Natural killer cell treated with Interleukin-12 subunit alpha and Interleukin-12 subunit beta and Interleukin-15 and Interleukin-18, amount 100 ng/mL, for 72 hours (primary cell): Measurements from ENCODE around the gene MKKS. TPM values are rescaled to one million over a fixed set of nuclear protein-coding genes. Genes with fewer than 3 reads are reported as not detected.

Experiments
- ATAC-seq, 2 donors: fragments of 150-1000 bp; cut with Tn5 transposase in 1 of 2; sonication (Bioruptor Pico), chemical (Tn5 transposase) in 1 of 2; 2 replicates each; pipeline ENCODE4 v1.10.0; 2021
- DNase-seq: peaks from one replicate; pipeline ENCODE4 v3.0.0; 2022; ENCODE audit warnings: low spot score
- H3K27ac Mint-ChIP-seq, 2 donors: 1 replicate in 1 of 2; 2 replicates in 1 of 2; pipeline ENCODE4 v1.8.0; 2022; ENCODE audit warnings: mixed read lengths in 2 of 2, mild to moderate bottlenecking in 1 of 2, moderate library complexity in 1 of 2
- H3K27me3 Mint-ChIP-seq, 2 donors: 1 replicate in 1 of 2; 2 replicates in 1 of 2; pipeline ENCODE4 v1.8.0; 2022; ENCODE audit warnings: mixed read lengths in 2 of 2
- H3K36me3 Mint-ChIP-seq: one replicate; pipeline ENCODE4 v1.8.0; 2022; ENCODE audit warnings: mixed read lengths
- H3K4me1 Mint-ChIP-seq, 2 donors: 1 replicate in 1 of 2; 2 replicates in 1 of 2; pipeline ENCODE4 v1.8.0; 2022; ENCODE audit warnings: low read depth in 2 of 2, mixed read lengths in 2 of 2, mild to moderate bottlenecking in 1 of 2
- H3K4me3 Mint-ChIP-seq: one replicate; pipeline ENCODE4 v1.8.0; 2022; ENCODE audit warnings: mixed read lengths
- H3K9me3 Mint-ChIP-seq: 2 replicates; pipeline ENCODE4 v1.8.0; 2022; ENCODE audit warnings: mixed read lengths
- total RNA-seq, 2 donors: library from RNA; stranded (reverse); gene quantifications; one replicate each; pipeline ENCODE4 v1.2.3, GENCODE V29; 2022

The MKKS gene
- total RNA-seq, 2 donors from 2014 or later, result 5.6 to 5.7 TPM

DNA sequence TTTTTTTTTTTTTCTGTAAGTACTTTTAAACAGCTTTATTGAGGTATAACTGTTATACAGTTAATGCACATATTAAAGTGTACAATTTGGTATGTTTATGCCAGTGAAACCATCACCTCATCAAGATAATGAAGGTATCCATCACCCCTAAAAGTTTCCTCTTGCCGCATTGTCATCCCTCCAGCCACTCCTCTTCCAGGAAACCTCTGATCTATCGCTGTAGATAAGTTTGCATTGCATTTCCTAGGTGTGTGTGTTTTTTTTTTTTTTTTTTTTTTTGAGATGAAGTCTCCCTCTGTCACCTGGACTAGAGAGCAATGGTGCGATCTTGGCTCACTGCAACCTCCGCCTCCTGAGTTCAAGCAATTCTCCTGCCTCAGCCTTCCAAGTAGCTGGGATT lies 4.2 kb upstream of the MKKS start:
- no peak overlapping the region for H3K27ac Mint-ChIP-seq
- DNase-seq (no peak), ATAC-seq (no peak)
- H3K9me3 Mint-ChIP-seq, result no peaks in the 10 kb centered on the region
- no peaks in the 10 kb centered on the region for H3K36me3 Mint-ChIP-seq
- no peaks in the 10 kb centered on the region for H3K27me3 Mint-ChIP-seq
- H3K4me1 Mint-ChIP-seq, result peaks cover 7 to 19% of the 10 kb centered on the region in 2 donors
- no peak overlapping the region for H3K4me3 Mint-ChIP-seq

DNA sequence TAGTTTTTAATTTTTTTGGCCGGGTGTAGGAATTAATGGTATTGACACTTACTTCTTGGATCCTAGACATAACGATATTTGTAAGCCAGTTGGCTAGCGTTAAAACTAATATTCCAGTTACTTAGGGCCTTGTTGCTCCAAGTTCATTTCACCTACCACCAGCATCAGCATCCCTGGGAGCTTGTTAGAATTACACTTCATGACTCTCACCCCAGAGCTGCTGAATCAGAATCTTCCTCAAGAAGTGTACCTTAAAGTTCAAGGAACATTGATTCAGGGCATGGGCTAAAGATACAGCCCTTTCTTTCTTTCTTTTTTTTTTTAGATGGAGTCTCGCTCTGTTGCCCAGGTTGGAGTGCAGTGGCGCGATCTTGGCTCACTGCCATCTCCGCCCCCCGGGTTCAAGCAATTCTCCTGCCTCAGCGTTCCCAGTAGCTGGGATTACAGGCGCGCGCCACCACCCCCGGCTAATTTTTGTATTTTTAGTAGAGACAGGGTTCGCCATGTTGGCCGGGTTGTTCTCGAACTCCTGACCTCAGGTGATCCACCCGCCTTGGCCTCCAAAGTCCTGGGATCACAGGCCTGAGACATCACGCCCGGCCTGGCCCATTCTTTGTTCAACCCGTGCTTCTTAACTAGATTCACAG lies 2.2 kb upstream of the MKKS start:
- ATAC-seq (no peak), DNase-seq (no peak)
- Mint-ChIP-seq H3K27me3 (no peaks in the 10 kb centered on the region), H3K4me1 (peaks cover 14 to 31% of the 10 kb centered on the region in 2 donors), H3K27ac (peak overlapping the region; percentile 87 to 97), H3K4me3 (peak overlapping the region; percentile 89), H3K36me3 (no peaks in the 10 kb centered on the region), H3K9me3 (no peaks in the 10 kb centered on the region)

DNA sequence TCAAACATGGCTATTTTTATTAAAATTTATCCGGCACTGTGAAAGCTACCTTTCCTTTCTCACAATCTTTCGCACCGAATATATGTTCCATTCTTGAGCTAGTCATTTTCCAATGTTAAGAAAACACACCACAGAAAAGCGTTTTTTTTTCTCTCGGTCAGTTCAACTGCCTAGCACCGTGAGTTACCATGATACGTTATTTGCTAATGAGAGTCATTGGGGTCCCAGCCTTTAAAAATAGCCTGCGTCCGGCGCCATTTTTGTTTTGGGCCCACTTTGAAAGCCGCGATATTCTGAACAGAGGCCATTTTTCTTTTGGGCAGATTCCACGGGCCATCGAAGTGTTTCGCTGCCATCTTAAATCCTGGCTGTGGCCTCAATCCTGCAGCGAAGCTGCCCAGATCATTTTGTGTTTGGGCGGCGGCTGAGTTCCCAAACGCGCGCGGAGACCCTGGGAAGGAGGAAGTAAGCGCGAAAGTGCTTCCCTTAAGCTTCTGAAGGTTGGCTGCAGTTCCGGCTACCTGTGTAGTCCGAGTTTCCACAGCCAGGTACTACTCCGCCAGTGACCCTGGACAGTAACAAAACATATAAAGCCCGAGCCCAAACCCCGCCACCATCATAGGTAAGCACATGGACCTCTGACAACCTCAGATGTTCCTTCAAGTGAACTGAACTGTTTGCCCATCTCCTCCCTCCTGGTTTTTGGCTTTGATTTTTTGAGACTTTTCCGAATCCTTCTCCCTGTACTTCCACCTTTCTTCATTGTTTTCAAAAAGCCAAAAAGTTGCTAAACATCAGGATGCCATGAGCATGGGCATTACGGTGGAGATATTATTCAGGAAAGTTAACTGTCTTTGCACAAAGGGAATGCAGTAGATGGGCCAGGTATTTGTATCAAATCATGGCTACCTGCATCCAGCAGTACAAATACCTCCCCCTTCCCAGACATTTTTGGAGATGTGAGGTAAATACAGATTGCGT lies 1.1 kb upstream of the MKKS start, which contains the start of gene SLX4IP:
SLX4IP (plus strand) TSS at position 474 of the 981 bp plus-strand sequence. CDS start 22,900 bp downstream, outside the sequence.
- DNase-seq (peak; percentile 81), ATAC-seq (peak; percentile 65 to 67)
- no peaks in the 10 kb centered on the region for H3K9me3 Mint-ChIP-seq
- H3K27ac Mint-ChIP-seq, result peak within 1 kb of the TSS; percentile 87 to 97
- H3K4me1 Mint-ChIP-seq, result peaks cover 18 to 31% of the 10 kb centered on the region in 2 donors
- H3K27me3 Mint-ChIP-seq, result no peaks in the 10 kb centered on the region
- H3K36me3 Mint-ChIP-seq, result no peaks in the 10 kb centered on the region
- H3K4me3 Mint-ChIP-seq, result peak within 1 kb of the TSS; percentile 89

DNA sequence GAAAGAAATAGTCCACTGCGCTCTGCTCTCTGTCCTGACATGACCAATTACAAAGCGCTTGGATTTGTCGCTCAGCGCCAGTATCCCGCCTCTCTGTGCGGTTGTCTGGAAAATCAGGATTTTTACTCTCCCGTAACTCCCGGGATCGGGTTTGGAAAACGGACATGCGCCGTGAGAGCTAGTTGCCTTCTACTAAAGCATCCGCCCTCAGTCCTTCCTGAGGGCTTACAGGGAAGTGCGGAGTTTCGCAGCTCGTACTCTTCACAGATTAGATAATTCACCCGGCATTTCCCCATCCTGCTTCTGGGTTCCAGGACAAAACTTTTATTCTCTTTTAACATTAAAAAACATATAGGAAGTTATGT lies 427 bp upstream of the MKKS start:
- peak overlapping the region; percentile 87 to 97 for H3K27ac Mint-ChIP-seq
- H3K4me3 Mint-ChIP-seq, result peak overlapping the region; percentile 89
- H3K4me1 Mint-ChIP-seq, result peaks cover 19 to 34% of the 10 kb centered on the region in 2 donors
- peak; percentile 53 to 74 for ATAC-seq
- DNase-seq, result peak; percentile 84
- H3K9me3 Mint-ChIP-seq, result no peaks in the 10 kb centered on the region
- H3K27me3 Mint-ChIP-seq, result no peaks in the 10 kb centered on the region
- no peaks in the 10 kb centered on the region for H3K36me3 Mint-ChIP-seq

DNA sequence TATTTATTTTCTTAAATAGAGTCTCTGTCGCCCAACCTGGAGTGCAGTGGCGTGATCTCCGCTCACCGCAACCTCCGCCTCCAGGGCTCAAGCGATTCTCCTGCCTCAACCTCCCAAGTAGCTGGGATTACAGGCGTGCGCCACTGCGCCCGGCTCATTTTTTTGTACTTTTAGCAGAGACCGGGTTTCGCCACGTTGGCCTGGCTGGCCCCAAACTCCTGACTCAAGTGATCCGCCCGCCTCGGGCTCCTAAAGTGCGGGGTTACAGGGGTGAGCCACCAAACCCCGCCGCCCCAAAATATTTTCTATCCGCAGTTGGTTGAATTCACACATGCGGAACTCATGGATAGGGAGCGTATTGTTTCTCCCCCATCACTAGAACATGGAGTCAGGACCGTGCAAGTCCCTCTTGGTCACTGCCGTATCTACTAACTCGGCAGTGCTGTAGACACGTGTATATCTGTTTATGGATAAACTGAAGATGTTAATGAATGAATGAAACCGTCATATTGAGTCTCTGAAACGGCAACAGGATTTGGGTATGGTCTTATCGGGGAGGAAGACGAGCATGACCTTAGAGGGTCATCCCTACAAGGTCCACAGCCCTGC lies 904 bp downstream of the MKKS start:
- no peak for DNase-seq
- ATAC-seq, result no peak
- Mint-ChIP-seq H3K4me3 (peak overlapping the region; percentile 89), H3K27ac (peak overlapping the region; percentile 87 to 97), H3K4me1 (peaks cover 29 to 44% of the 10 kb centered on the region in 2 donors), H3K36me3 (no peaks in the 10 kb centered on the region), H3K27me3 (no peaks in the 10 kb centered on the region), H3K9me3 (no peaks in the 10 kb centered on the region)

DNA sequence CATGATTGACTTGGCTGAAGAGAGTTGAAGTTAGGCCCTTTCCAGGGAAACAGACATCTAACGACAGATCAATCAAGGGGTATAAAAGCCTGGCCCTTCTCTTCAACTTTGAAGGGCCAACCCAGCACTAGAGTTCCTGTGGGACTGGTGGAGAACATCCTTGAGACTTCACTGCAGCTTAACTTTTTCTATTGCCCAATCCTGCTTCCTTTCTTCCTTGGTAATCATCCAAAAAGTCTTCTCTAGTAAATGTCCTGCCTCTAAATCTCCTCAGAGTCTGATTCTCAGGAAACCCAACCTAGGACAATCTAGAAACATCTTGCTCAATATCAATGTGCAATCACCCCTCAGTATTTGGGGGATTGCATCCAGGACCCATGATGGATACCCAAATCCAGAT lies 1.9 kb downstream of the MKKS start:
- DNase-seq (no peak), ATAC-seq (no peak)
- H3K27me3 Mint-ChIP-seq, result no peaks in the 10 kb centered on the region
- H3K4me1 Mint-ChIP-seq, result peaks cover 31 to 49% of the 10 kb centered on the region in 2 donors
- no peaks in the 10 kb centered on the region for H3K36me3 Mint-ChIP-seq
- H3K27ac Mint-ChIP-seq, result no peak overlapping the region
- no peaks in the 10 kb centered on the region for H3K9me3 Mint-ChIP-seq
- H3K4me3 Mint-ChIP-seq, result no peak overlapping the region

DNA sequence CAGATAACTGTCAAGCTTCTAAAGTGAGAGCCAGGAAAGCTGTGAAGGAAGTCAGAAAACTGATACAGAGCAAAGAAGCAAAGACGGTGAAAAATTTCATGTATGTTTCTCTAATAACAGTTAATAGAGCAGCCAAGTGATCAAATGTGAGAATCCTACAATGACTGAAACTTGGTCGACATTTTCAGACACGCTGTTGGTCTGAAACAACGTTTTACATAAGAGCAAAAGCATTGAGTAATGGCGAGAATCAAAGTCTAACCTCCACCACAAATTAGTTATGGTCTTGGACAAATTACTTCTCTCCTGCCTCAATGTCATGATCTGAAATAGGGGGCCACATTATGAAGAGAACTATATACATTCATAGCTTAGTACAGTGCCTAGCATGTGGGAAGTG lies 3.3 kb downstream of the MKKS start:
- peak overlapping the region; percentile 16 to 53 for H3K27ac Mint-ChIP-seq
- ATAC-seq (no peak), DNase-seq (no peak)
- H3K4me1 Mint-ChIP-seq, result peaks cover 32 to 40% of the 10 kb centered on the region in 2 donors
- H3K4me3 Mint-ChIP-seq, result no peak overlapping the region
- no peaks in the 10 kb centered on the region for H3K27me3 Mint-ChIP-seq
- H3K36me3 Mint-ChIP-seq, result no peaks in the 10 kb centered on the region
- H3K9me3 Mint-ChIP-seq, result no peaks in the 10 kb centered on the region

DNA sequence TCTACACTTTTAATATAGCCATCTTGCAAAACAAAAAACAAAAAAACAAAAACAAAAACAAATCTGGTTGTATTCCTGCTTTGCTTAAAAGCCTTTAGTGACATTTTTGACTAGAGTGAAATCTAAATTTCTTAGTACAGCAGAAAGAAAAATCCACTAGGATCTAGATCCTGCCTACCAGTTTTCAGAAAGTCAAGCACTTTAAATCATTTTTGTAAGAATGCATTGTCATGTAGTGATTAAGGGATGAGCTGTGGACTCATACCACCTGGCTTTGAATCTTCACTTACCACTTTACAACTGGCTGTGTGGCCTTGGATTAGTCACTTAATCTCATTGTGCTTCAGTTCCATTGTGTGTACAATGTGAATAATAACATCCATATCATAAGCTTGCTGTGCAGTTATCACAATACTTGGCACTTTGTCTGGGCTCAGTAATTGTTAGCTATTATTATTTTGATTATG lies 4.0 kb downstream of the MKKS start:
- ATAC-seq, result no peak
- Mint-ChIP-seq H3K4me1 (peaks cover 28 to 35% of the 10 kb centered on the region in 2 donors), H3K4me3 (no peak overlapping the region), H3K27me3 (no peaks in the 10 kb centered on the region), H3K9me3 (no peaks in the 10 kb centered on the region), H3K27ac (peak overlapping the region; percentile 16 to 53), H3K36me3 (no peaks in the 10 kb centered on the region)
- DNase-seq, result no peak

DNA sequence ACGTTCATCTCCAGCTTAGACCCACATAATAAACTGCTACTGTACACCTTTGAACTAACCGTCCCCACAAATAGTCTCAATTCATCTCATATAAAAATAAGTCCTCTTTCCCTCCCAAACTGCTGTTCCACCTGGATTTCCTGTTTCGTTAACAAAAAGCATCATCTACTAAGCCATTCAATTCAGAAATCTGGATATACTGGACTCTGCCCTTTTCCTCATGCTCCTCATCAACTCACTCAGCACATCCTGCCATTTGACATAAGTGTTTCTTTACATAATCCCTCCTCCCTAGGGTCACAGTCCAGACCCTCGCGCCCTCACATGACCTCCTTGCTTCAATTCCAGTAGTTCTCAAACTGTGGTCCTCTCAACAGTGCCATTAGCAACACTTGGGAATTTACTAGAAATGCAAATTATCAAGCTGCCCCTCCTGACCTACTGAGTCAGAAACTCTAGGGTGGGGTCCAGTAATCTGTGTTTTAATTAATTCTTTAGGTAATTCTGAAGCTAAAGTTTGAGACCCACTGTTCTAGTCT lies 4.5 kb downstream of the MKKS start:
- no peak for ATAC-seq
- Mint-ChIP-seq H3K36me3 (no peaks in the 10 kb centered on the region), H3K4me3 (no peak overlapping the region), H3K27me3 (no peaks in the 10 kb centered on the region), H3K4me1 (peaks cover 28 to 35% of the 10 kb centered on the region in 2 donors), H3K27ac (no peak overlapping the region), H3K9me3 (no peaks in the 10 kb centered on the region)
- no peak for DNase-seq

DNA sequence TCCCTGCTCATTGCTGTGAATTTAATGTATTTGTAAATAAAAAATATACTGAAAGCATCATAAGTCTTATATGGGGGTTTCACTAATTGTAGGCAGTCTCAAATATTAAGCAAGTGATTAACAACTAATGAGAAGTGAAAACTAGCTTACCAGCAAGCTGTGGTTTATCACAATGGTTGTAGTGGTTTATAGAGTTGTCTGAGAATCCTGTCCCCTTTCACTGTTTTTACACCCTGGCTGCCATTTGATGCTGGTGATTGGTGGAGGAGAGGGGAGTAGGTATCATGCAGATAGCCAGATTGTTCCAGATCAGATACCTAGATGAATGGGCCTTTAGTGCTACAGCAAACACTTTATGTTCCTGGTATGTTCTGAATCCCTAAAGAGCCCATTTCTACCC lies 6.0 kb downstream of the MKKS start:
- no peak for DNase-seq
- ATAC-seq, result no peak
- H3K9me3 Mint-ChIP-seq, result no peaks in the 10 kb centered on the region
- no peaks in the 10 kb centered on the region for H3K36me3 Mint-ChIP-seq
- H3K27me3 Mint-ChIP-seq, result no peaks in the 10 kb centered on the region
- H3K4me3 Mint-ChIP-seq, result no peak overlapping the region
- peak overlapping the region in 1 of 2 donors; percentile 24 for H3K27ac Mint-ChIP-seq
- peaks cover 28 to 30% of the 10 kb centered on the region in 2 donors for H3K4me1 Mint-ChIP-seq

DNA sequence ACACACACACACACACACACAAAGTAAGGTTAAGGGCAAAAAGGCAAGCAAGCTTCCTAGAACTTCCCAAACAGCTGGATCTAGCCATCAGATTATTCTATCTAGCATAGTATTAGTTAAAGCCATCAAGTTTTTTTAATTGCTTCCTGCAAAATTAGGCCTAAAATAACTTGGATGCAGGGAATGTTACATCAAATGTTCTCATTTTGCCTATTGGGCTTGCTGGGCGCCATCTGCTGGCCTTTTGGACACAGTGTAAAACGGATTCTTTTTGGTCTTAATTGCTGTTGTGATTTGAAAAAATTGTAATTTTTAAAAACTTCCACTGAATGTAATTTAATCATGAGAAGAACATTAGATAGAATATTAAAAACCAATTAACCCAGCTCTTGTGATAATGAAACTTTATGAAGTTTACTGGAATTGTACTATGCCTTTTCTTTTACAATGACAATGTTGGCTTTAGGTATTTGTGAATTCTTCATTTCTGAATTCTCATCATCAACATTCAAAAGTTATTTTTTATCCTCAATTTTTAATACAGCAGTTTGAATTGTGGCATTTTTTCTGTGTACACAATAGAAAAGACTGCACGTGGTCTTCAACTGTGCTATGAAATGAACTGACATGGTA lies 6.8 kb downstream of the MKKS start:
- Mint-ChIP-seq H3K4me3 (no peak overlapping the region), H3K4me1 (peaks cover 28% of the 10 kb centered on the region in 2 donors), H3K27ac (no peak overlapping the region), H3K9me3 (no peaks in the 10 kb centered on the region), H3K36me3 (no peaks in the 10 kb centered on the region), H3K27me3 (no peaks in the 10 kb centered on the region)
- DNase-seq, result no peak
- no peak for ATAC-seq

DNA sequence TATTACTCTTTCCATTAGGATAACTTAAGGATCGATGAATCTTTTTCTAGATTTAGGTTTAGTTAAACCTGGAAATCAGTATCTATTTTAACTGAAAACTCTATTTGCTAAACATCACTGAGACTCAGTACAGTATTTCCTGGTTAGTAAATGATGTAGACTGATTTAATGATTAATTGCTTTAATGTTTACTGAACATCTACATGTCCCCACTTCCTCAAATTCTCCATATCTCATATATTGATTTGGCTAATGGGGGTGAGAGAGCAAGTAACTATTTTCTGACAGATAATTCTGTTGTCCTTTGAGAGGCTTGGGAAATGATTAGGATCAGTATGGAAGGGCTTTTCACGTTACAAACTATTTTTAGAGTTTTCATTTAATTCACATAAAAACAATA lies 10.3 kb downstream of the MKKS start:
- H3K9me3 Mint-ChIP-seq, result no peaks in the 10 kb centered on the region
- no peak for DNase-seq
- H3K4me1 Mint-ChIP-seq, result peaks cover 10 to 11% of the 10 kb centered on the region in 2 donors
- no peaks in the 10 kb centered on the region for H3K36me3 Mint-ChIP-seq
- peak overlapping the region in 1 of 2 donors; percentile 60 for H3K27ac Mint-ChIP-seq
- ATAC-seq, result no peak
- H3K27me3 Mint-ChIP-seq, result no peaks in the 10 kb centered on the region
- no peak overlapping the region for H3K4me3 Mint-ChIP-seq

DNA sequence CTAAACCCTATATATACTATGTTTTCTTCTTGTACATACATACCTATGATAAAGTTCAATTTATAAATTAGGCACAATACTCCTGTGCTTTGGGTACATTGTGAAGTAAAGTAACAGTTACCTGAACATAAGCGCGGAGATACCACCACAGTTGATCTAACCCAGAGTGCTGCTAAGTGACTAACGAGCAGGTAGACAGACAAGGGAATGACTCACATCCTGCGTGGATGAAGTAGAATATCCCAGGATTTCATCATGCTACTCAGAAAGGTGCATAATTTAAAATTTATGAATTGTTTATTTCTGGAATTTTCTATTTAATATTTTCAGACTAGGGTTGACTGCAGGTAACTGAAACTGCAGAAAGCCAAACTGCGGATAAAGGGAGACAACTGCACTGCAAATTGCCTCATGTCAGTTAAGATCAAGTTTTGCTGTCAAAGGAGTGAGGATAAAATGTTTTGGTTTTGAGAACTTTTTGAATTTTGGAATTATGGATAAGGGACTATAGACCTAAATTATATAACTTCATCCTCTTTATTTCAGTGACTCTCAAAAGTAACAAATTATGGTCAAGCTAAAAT lies 14.4 kb downstream of the MKKS start:
- no peak for ATAC-seq
- H3K4me1 Mint-ChIP-seq, result peaks cover 7 to 10% of the 10 kb centered on the region in 2 donors
- no peaks in the 10 kb centered on the region for H3K9me3 Mint-ChIP-seq
- H3K4me3 Mint-ChIP-seq, result no peak overlapping the region
- no peak overlapping the region for H3K27ac Mint-ChIP-seq
- DNase-seq, result no peak
- H3K27me3 Mint-ChIP-seq, result no peaks in the 10 kb centered on the region
- H3K36me3 Mint-ChIP-seq, result peaks cover 7% of the 10 kb centered on the region
